Astrocyte of the hippocampus (primary cell): Measurements from ENCODE around the gene ACSBG1.
"Not testable (repeated sequence)": the region's sequence is repeated elsewhere in the genome, so short reads cannot be mapped to it uniquely, and the experiment has no call there.

Experiments used
- DNase-seq: peaks from one replicate; pipeline ENCODE4 v3.0.0; 2011; ENCODE audit warnings: low read depth, low spot score

Gene ACSBG1

DNA sequence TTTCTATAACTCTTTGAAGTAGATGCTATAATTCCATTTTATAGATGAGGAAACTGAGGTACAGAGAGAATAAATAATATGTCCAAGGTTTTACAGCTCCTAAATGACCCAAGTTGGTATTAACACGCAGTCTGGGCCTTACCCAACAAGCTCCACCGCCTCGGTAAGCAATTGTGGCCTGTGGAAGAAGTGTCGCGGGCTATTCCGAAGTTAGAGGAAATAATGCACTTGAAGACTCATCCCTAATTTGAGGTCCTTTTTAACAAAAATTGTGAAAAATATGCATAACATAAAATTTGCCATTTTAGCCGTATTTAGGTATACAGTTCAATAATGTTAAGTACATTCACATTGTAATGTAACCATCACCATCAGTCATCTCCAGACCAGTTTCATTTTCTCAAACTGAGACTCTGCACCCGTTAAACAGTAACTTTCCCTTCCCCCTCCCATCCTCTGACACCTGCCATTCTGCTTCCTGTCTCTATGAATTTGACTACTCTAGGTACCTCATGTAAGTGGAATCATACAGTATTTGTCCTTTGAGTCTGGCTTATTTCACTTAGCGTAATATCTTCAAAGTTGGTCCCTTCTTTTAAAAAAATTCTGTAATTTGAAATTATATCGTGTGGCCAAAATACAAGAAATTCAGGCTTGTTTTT is 67.0 kb downstream of the ACSBG1 start:
- no peak for DNase-seq

- no peak for DNase-seq
Observed at GRCh38 chr15:78164010-78164409, 70.4 kb downstream of the ACSBG1 start.

DNA sequence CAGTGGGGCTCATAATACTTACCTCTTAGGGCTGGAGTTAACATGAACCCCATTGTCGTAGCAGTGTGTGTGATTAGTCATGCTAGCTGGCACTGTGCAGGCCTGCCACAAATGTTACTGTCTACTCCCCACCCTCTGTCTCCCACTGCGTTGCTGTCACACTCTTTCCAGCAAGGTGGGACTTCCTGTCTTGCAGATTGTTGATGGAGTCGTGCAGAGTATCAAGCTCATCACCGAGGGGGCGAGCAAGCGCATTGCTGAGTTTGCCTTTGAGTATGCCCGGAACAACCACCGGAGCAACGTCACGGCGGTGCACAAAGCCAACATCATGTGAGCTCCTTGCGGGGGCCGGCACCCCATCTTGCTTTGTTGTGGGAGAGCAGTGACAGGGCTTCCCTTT is 72.3 kb downstream of the ACSBG1 start:
- DNase-seq = no peak

GRCh38 chr15:78159395-78159794 is 75.0 kb downstream of the ACSBG1 start:
- DNase-seq = no peak

GRCh38 chr15:78157203-78157602 is 77.2 kb downstream of the ACSBG1 start:
- DNase-seq = no peak

GRCh38 chr15:78156653-78157052 is 77.7 kb downstream of the ACSBG1 start:
- DNase-seq = no peak

DNA sequence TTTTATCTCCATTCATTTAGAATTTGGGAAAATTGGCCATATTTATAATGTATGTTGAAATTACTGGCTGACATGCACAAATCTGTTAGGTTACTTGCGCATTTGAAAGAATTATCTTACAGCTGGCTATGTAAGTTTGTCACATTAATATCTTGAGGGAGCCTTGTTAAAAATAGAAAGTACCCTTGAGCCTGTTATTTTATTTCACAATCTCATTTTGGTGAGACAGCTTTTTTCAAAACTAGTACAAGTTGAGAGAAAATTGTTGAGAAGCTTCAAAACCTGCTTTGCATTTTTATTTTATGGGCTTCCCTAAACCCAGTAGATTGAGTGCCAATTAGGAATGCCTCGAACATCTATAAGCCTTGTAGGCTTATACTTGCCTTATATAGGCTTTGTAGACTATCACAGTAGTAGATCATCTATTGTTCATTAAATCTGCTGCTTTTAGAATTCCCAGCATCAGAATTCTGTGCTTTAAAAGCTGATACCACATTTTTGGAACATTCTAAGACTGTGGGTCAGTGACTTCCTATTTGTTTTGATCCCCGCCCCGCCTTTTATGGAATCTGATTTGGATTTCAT is 78.9 kb downstream of the ACSBG1 start:
- DNase-seq = no peak

DNA sequence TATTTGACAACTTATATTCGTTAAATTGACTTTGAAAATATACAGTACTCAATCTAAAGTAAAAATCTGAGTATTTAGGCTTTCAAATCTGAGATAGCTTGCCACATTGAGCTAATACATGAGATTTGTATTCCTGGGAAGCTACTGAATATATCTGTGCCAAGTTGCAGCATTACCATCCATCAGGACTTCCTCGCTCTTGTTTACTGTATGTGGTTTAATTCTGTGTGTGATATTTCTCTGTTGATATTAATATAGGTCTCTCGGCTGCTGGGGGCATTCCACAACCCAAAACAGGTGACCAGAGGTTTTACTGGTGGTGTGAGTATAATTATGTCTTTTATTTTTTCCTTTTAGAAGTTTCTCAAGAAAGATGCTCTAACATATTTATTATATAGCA is 79.4 kb downstream of the ACSBG1 start:
- no peak for DNase-seq

DNA sequence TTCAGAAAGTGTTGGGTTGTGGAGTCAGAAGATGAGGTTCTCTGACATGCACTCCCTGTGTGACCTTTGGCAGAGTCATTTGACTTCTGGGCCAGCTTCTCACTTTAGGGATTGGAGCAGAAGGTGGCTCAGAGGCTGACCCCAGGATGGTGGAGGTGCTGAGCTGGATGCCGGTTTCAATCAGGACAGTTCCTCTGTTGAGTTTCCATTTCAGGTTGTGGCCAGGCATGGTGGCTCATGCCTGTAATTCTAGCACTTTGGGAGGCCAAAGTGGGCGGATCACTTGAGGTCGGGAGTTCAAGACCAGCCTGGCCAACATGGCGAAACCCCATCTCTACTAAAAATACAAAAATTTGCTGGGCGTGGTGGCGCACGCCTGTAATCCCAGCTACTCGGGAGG is 83.3 kb downstream of the ACSBG1 start:
- not testable (repeated sequence) for DNase-seq

GRCh38 chr15:78149805-78150751 is 84.3 kb downstream of the ACSBG1 start:
- no peak for DNase-seq

DNA sequence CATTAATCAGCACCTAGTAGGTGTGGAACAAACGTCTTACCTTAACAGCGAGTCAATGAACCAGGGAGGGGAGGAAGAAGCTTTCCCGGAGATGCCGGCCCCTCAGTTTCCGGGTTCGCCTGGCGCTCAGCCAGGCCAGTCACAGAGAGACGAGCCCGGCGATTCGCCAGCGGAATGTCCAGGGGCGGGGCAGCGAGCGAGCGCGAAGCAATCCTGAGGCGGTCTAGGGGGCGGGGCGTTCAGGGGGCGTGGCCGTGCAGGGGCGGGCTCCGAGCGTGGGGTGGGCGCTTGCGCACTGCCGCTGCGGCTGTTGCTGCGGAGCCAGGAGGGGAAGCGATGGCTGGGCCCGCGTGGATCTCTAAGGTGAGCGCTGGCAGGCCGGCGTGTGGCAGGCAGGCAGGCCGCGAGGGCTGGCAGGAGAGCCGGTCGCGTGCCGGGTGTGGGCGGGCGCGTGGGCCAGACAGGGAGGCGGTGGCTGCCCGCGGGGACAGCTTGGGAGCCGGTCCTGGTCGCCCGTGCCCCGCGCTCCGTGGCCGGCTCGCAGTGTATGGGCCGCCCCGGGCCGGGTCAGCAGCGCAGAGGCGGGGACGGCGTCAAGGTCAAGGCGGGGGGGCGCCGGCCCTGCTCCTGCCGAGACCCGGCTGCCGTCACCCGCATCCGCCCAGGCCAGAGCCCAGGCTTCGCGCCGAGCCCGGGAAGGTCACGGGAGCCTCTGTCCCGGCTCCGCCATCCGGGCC is 85.1 kb downstream of the ACSBG1 start, which contains the start of gene IDH3A:
Gene IDH3A (plus strand): TSS at position 295 of the 737 bp plus-strand sequence. CDS start 42 bp downstream, at position 337.
- DNase-seq = peak; percentile 99

GRCh38 chr15:78148392-78149067 is 85.8 kb downstream of the ACSBG1 start:
- no peak for DNase-seq

DNA sequence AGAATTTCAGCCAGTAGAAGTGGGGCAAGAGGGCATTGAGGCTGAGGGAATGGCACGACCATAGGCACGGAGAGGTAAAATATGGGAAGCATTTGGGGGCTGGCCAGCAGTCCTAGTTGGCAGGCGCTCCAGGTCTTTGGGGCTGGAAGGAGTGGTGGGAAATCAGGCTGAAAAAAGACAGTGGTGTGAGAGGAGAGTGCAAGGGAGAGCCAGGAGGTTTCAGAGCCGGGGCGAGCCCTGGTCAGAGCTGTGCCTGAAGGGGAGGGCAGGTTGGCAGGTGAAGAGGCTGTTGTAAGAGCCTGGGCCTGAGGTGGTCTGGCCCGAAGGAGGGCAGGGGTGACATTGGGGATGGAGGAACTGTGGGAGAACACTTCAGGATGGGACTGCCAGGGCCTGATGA is 86.8 kb downstream of the ACSBG1 start:
- DNase-seq = no peak

DNA sequence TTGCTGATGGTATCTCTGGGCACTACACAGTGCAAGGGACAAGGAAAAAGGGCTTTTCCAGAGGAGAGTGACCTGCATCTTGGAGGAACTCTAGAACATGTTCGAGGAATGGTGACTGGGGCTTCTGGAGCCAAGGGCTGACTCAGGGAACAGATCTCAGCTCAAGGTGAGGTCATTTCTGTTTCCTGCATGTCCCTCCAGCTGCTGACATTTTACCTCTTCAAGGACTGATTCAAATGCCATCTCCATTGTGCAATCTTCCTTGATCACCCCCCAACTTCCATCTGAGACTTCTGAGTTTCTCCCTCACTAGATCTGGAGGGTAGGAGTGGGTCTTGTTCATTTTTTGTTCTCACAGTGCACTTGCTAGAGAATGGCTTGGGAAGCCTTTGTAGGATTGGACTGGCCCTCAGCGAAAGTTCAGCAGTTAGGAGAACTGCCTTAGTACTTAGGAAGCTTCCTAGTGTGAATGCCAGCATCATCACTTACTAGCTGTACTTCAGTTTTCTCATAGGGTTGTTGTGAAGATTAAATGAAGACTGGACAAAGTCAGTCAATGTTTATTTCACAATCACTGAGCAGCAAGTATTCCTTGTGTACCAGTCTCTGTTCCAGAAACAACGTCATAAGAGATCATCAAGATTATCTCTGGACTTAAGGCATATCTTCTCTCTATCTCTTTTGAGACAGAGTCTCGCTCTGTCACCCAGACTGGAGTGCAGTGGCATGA is 87.8 kb downstream of the ACSBG1 start:
- no peak for DNase-seq

- no peak for DNase-seq
Observed at GRCh38 chr15:78142332-78142731, 92.0 kb downstream of the ACSBG1 start.

GRCh38 chr15:78140292-78140691 is 94.1 kb downstream of the ACSBG1 start:
- DNase-seq = no peak

GRCh38 chr15:78139578-78139977 is 94.8 kb downstream of the ACSBG1 start:
- DNase-seq = no peak

- no peak for DNase-seq
Observed at GRCh38 chr15:78133801-78134200, 100.6 kb downstream of the ACSBG1 start.

DNA sequence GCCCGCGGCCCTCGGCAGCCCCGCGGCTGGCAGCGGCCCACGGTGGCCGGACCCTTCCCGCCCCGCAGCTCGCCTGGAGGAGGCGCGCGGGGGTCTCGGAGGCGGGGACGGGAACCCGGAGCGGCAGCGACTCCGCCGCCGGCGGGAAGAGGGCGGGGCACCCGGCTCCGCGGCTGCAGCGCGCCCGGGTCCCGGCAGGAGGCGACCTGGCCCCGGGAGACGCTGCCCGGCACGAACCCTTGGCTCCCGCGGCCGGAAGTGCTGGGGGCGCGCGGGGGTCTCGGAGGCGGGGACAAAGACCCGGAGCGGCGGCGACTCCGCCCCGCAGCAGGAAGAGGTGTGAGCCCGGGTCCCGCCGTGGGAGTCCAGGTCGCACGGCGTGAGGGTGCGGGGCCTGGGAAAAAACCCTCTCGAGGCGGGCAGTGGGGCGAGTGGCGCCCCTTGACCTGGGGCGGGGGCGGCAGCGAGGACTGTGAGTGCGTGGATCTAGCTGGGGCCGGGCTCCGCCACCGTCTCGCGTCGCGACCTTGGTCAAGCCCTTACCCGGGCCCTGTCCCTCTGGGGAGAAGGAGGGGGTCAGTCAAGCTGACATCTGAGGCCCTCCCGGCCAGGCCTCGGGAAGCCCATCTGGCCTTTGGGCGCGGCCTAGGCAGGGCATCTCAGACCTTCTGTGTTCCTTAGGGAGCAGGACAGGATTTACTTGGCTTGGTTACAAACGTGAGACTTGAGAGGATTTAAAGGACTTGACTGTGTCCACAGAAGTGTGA is 102.9 kb downstream of the ACSBG1 start, which contains the start of gene CIB2:
Gene CIB2 (minus strand): TSS at position 151 of the 767 bp plus-strand sequence. CDS start 230 bp downstream, outside the sequence.
- peak; percentile 93 for DNase-seq
